Cardiac fibroblast (primary cell): ENCODE measurements around the gene CASKIN1.

ENCODE experiments used
- DNase-seq, 2 donors: peaks; one replicate each; pipeline versions ENCODE4 v3.0.0 to v3.0.0-alpha.2; 2010; ENCODE audit warnings: low read depth in 2 of 2
- H3K4me3 ChIP-seq, 2 donors: replicated peaks in 1 of 2; 1 replicate in 1 of 2; 2 replicates in 1 of 2; pipeline ENCODE4 v1.5.1; 2011; ENCODE audit warnings: low read depth in 2 of 2, low read length in 2 of 2, mild to moderate bottlenecking in 2 of 2, moderate library complexity in 1 of 2
- TF ChIP-seq, protein P1 (sequence below): IDR thresholded peaks from one replicate; pipeline ENCODE4 v1.5.1; 2011; ENCODE audit warnings: low read depth, mild to moderate bottlenecking, low read length, inconsistent platforms

CASKIN1 gene

DNA sequence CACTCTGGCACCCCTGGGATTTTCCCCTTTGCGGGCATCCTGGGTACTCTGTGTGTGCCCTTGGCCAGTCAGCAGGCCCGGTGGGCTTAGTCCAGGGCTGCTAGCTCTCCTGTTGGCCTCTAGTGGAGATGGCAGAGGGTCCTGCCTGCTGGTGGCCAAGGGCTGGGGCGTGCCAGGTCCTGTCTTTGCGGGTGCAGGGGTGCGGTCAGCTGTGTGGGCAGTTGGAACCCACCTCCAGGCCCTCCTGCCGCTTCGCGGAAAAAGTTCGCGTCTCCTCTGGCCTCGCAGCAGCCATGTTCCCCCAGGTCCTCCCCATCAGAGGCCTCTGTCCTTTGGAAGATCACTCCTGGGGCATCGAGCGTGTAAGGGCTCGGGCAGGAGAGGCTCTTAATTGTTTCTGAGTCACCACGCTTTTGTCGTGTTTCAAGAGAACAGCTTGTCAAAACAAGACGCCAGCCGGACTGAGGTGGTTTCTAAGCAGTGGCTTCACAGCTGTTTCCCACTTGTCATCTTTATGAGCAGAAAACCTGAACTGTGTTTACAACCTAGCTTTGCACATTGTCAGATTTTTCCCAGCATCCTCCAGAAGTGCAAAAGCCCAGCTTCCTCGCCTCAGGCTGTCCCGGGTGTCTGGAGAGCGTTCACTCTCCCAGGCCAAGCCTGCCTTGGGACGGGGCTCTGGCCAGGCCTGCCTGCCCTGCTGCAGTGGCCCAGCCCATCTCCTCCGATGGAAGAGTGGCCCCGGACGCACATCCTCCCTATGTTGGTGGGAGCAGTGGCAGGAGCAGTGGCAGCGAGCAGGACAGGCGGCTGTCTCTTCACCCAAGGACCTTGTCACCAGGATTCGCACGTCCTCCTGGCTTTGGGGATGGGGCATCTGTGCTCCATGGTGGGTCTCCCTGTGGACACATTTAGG lies 34.9 kb upstream of the CASKIN1 start:
- TF ChIP-seq, protein P1, sequence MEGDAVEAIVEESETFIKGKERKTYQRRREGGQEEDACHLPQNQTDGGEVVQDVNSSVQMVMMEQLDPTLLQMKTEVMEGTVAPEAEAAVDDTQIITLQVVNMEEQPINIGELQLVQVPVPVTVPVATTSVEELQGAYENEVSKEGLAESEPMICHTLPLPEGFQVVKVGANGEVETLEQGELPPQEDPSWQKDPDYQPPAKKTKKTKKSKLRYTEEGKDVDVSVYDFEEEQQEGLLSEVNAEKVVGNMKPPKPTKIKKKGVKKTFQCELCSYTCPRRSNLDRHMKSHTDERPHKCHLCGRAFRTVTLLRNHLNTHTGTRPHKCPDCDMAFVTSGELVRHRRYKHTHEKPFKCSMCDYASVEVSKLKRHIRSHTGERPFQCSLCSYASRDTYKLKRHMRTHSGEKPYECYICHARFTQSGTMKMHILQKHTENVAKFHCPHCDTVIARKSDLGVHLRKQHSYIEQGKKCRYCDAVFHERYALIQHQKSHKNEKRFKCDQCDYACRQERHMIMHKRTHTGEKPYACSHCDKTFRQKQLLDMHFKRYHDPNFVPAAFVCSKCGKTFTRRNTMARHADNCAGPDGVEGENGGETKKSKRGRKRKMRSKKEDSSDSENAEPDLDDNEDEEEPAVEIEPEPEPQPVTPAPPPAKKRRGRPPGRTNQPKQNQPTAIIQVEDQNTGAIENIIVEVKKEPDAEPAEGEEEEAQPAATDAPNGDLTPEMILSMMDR = no peak
- DNase-seq = no peak

DNA sequence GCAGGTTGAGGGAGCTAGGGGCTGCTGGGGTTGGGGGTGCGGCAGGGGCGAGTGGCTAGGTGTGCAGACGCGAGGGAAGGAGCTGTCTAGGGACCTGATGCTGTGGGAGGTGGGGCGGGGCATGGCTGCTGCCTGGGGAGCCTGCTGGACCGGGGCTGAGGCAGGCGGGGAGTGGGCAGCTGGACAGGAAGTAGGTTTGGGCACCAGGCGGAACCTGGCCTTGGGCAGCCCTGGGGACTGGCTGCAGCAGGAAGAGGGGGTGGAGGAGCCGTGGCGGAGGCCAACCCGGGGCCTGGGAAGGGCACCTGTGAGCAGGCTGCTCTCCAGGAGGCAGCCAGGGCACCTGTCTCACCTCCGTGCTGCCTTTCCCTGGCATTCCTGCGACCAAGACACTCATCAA lies 34.0 kb upstream of the CASKIN1 start:
- TF ChIP-seq, protein P1 = no peak
- no peak overlapping the region for H3K4me3 ChIP-seq
- DNase-seq = no peak

More for the DNA sequence above, 34.9 kb upstream of the CASKIN1 start:
- H3K4me3 ChIP-seq = no peak overlapping the region

DNA sequence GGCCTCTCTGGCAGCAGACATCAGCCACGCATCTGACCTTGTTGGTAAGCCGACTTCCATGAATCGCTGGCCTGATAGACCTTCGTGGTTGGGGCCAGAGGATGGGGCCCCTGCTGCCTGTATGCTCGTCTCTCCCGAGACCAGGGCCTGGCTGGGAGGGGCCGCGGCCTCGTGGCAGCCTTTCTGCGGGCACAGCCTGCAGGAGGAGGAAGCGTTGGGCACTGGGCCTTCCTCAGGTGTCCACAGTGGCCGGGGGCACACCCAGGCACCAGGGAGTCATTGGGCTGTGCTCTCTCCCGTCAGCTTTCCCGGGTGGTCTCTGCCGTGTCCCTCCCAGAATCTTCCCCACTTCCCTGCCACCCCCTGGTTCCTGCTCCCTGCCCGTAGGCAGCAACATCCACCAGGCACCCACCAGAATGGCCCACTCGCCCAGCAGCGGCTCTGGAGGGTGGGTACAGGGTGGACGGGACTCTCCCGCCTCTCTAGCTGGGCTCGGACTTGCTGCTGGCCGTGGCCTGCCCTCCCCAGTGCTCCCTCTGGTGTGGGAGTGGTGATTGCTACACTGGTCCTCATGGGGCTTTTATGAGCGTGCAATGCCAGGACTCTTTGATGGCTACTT lies 33.3 kb upstream of the CASKIN1 start:
- DNase-seq = no peak
- TF ChIP-seq, protein P1 = no peak
- H3K4me3 ChIP-seq = no peak overlapping the region

DNA sequence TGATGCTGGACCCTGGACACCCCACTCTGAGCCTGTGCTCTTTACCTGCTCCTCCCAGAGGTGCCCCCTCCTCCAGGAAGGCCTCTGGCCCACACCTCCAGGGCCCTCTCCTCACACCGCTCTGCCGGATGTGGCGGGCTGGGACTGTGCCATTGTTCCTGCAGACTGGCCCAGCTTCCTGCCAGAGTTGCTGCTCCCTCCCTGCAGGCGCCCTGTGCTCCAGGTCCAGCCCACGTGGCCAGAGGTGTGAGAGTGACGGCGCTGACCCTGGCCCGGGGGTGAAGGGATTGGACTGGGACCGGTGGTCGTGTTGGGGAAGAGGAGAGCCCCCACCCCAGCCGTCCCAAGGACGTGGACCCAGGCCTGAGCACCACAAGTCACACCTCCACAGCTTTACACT lies 32.7 kb upstream of the CASKIN1 start:
- no peak for DNase-seq
- TF ChIP-seq, protein P1 = no peak
- H3K4me3 ChIP-seq = no peak overlapping the region

DNA sequence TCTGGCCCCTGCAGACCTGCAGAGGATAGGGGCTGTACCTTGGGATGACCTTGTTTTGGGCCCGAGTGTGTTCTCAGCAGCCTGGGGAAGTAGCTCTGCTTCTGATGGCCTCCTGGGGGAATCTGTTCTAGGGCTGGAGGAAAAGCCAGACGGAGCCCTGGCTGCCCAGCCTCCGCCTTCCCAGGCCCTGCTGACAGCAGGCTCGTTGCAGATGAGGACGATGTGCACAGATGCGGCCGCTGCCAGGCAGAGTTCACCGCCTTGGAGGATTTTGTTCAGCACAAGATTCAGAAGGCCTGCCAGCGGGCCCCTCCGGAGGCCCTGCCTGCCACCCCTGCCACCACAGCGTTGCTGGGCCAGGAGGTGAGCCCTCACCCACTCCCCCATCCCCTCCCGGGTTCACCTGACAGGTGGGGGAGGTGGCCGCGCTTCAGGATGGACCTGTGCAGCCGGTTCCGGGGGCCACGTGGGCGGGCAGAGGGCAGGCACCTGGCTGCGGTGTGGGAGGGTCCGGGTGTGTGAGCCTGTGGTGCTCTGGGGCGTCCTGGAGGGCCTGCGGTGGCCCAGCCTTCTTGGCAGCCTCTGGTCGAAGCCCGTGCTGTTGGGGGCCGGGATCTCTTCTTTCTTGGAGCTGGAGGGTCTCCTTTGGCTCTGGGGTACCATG lies 31.9 kb upstream of the CASKIN1 start:
- TF ChIP-seq, protein P1 = no peak
- DNase-seq = no peak
- H3K4me3 ChIP-seq = no peak overlapping the region

DNA sequence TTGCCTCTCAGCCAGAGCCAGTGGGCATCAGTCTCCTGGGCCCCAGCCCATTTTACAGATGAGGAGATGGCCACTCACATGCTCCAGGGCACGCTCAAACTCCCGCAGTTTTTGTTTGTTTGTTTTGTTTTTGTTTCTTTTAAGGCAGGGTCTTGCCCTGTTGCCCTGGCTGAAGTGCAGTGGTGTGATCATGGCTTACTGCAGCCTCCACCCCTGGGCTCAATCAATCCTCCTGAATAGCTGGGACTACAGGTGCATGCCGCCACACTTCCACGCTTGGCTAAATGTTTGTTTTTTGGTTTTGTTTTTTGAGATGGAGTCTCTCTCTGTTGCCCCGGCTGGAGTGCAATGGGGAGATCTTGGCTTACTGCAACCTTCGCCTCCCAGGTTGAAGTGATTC lies 30.5 kb upstream of the CASKIN1 start:
- TF ChIP-seq, protein P1 = no peak
- DNase-seq = no peak
- H3K4me3 ChIP-seq = no peak overlapping the region
